Stimulated activated CD4-positive, alpha-beta T cell treated with anti-CD3 and anti-CD28 coated beads, TNF-alpha, amount 100 ng/mL, for 1 hour (primary cell): Measurements from ENCODE around the gene RAB23.

ENCODE experiments used
- DNase-seq, 3 donors: peaks; one replicate each; pipeline ENCODE4 v3.0.0-alpha.2; 2020; ENCODE audit warnings: low read depth in 3 of 3, low spot score in 1 of 3

Gene RAB23

GRCh38 chr6:57221936-57222742 lies at the start of gene RAB23:
Gene RAB23 (minus strand): TSS chr6:57222307. CDS start chr6:57210380, 11,927 bp downstream.
- DNase-seq: peak; percentile 54 to 79 (median 76)

- DNase-seq: no peak
Measured at GRCh38 chr6:57268294-57268640, 46.2 kb upstream of the RAB23 start.

- DNase-seq: peak in 1 of 3 donors; percentile 7
Measured at GRCh38 chr6:57267586-57268293, 45.6 kb upstream of the RAB23 start.

GRCh38 chr6:57265755-57266221 lies 43.7 kb upstream of the RAB23 start:
- DNase-seq: no peak

GRCh38 chr6:57263739-57264138 lies 41.6 kb upstream of the RAB23 start:
- DNase-seq: no peak

- DNase-seq: no peak
Measured at GRCh38 chr6:57262901-57263694, 41.0 kb upstream of the RAB23 start.

GRCh38 chr6:57262488-57262887 lies 40.4 kb upstream of the RAB23 start:
- DNase-seq: no peak

- DNase-seq: no peak
Measured at GRCh38 chr6:57261926-57262325, 39.8 kb upstream of the RAB23 start.

GRCh38 chr6:57259064-57259463 lies 37.0 kb upstream of the RAB23 start:
- DNase-seq: no peak

- DNase-seq: no peak
Measured at GRCh38 chr6:57257911-57258541, 35.9 kb upstream of the RAB23 start.

GRCh38 chr6:57256541-57256940 lies 34.4 kb upstream of the RAB23 start:
- DNase-seq: no peak

GRCh38 chr6:57255451-57256169 lies 33.5 kb upstream of the RAB23 start:
- DNase-seq: no peak

- DNase-seq: no peak
Measured at GRCh38 chr6:57254055-57254717, 32.1 kb upstream of the RAB23 start.

GRCh38 chr6:57252975-57253374 lies 30.9 kb upstream of the RAB23 start:
- DNase-seq: no peak

- no peak for DNase-seq
Measured at GRCh38 chr6:57252137-57252536, 30.0 kb upstream of the RAB23 start.

GRCh38 chr6:57250348-57250747 lies 28.2 kb upstream of the RAB23 start:
- no peak for DNase-seq

GRCh38 chr6:57248311-57248895 lies 26.3 kb upstream of the RAB23 start:
- no peak for DNase-seq

- no peak for DNase-seq
Measured at GRCh38 chr6:57247603-57248002, 25.5 kb upstream of the RAB23 start.

GRCh38 chr6:57246307-57246706 lies 24.2 kb upstream of the RAB23 start:
- no peak for DNase-seq

- DNase-seq: no peak
Measured at GRCh38 chr6:57243954-57244353, 21.8 kb upstream of the RAB23 start.
